Activated naive CD4-positive, alpha-beta T cell treated with anti-CD3 and anti-CD28 coated beads, Interleukin-2, amount 10 ng/mL, durations not matched to agents 5 hours and 36 hours (primary cell): ENCODE results near the gene THSD1. TPM values are rescaled to one million over a fixed set of nuclear protein-coding genes. Genes with fewer than 3 reads are reported as not detected.

Source experiments
- total RNA-seq, 2 experiments: library from RNA; stranded (reverse); gene quantifications; one replicate each; pipeline ENCODE4 v1.2.3, GENCODE V29; 2021

Gene THSD1
- total RNA-seq: under 1 TPM in 1 of 2 experiments, not detected in 1; 0.18 TPM

DNA sequence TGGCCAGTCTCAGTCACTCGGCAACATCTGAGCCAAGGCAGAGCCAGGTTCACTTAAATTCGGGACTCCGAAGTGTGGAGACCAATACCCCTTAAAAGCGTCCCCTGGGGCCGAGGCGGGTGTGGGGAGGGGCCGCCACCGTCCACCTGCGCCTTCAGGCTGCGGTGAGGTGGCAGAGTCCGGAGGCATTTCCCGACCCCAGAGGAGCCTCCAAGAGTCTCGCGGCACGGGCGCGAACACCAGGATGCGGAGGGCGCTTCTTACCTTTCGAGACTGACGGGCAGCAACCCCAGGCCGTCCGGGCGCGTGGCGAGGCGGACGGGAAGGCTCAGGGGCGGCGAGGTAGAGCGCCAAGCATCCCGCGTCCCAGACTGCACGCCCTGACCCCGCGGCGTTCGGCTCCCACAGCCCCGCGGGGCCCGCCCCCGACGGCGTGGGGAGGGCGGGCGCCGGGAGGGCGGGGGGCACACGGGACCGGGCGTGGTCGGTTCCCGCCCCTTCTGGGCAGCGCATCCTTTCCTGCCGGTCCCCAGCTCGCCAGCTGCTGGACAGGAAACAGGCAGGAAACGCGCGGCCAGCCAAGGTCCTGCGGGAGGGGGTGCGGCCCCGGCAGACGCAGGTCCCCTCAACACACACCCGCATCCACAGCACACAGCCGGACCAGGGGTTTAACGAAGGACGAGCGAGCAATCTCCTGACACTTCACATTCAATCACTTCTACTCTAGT is at the start of gene THSD1:
THSD1 (minus strand) TSS at position 406 of the 728 bp plus-strand sequence. CDS start 3,572 bp downstream, outside the sequence.

GRCh38 chr13:52454820-52455676 is 49.1 kb upstream of the THSD1 start, which contains the start of gene CKAP2:
Gene CKAP2 (plus strand): TSS chr13:52455478. CDS start chr13:52455557, 79 bp downstream.

GRCh38 chr13:52450012-52450792 is 44.2 kb upstream of the THSD1 start, which contains the start of gene VPS36:
Gene VPS36 (minus strand): TSS chr13:52450634. CDS start chr13:52450594, 40 bp downstream.

Other genes with a start within 250 kb of the THSD1 start
- gene NEK3, start 246.6 kb downstream of the THSD1 start, total RNA-seq: 1 to 10 TPM; 6.9 to 8.0 TPM
- gene VPS36, start 44.5 kb upstream of the THSD1 start, total RNA-seq: 10 to 100 TPM; 46.1 to 46.5 TPM
- 10 to 100 TPM; 72.6 to 73.7 TPM for gene CKAP2, start 49.3 kb upstream of the THSD1 start, total RNA-seq
- gene HNRNPA1L2, start 236.3 kb upstream of the THSD1 start, total RNA-seq: 10 to 100 TPM; 10.5 TPM
- gene SUGT1, start 246.7 kb upstream of the THSD1 start, total RNA-seq: 10 to 100 TPM; 37.8 to 40.3 TPM